ENCODE data around the gene NLGN1.

DNA sequence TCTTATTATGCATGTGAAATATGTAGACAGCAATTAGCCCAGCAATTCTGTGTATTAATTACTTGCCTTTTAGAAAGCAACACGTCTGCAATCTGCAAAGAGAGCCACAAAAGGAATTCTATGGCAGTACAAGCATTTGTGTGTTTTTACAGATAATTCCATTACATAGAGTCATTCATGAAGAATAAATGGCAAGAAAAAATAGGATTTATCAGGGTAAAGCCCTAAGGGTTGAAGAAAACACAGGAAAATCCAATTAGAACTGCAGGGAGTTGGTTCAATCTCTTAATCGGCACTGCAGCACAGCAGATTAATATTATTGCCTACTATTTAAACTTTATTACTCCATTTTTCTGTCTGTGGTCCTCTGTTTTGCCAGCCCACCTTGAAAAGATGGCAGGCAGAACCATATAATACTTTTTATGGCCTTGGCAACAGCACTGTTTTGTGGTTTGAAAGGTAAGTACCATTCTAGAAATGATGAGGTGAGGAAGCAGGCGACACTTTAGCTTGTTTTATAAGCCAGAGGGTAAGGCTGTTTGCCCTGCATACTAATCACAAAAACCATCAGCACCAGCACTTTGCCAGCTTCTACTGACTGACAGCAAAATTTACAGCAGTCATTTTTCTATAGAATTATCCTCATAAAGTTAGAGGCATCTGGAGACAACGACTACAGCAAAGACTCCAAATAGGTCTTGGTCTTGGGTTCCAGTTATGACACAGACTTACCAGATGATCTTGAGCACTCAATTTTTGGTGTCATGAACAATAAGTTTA lies 823.4 kb downstream of the NLGN1 start:
- TF ChIP-seq SIN3A (IDR thresholded peaks at IDR 0.05; ENCODE audit: borderline replicate concordance, insufficient read depth, low read depth, low read length) (no peak), POLR2AphosphoS5 (IDR thresholded peaks at IDR 0.05; ENCODE audit: low read depth, low read length) (no peak), TCF7L2 (IDR thresholded peaks at IDR 0.05; ENCODE audit: low read depth, low read length) (no peak)
- TF ChIP-seq, protein P1, sequence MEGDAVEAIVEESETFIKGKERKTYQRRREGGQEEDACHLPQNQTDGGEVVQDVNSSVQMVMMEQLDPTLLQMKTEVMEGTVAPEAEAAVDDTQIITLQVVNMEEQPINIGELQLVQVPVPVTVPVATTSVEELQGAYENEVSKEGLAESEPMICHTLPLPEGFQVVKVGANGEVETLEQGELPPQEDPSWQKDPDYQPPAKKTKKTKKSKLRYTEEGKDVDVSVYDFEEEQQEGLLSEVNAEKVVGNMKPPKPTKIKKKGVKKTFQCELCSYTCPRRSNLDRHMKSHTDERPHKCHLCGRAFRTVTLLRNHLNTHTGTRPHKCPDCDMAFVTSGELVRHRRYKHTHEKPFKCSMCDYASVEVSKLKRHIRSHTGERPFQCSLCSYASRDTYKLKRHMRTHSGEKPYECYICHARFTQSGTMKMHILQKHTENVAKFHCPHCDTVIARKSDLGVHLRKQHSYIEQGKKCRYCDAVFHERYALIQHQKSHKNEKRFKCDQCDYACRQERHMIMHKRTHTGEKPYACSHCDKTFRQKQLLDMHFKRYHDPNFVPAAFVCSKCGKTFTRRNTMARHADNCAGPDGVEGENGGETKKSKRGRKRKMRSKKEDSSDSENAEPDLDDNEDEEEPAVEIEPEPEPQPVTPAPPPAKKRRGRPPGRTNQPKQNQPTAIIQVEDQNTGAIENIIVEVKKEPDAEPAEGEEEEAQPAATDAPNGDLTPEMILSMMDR (IDR thresholded peaks at IDR 0.05): no peak
- TF ChIP-seq, protein P2, sequence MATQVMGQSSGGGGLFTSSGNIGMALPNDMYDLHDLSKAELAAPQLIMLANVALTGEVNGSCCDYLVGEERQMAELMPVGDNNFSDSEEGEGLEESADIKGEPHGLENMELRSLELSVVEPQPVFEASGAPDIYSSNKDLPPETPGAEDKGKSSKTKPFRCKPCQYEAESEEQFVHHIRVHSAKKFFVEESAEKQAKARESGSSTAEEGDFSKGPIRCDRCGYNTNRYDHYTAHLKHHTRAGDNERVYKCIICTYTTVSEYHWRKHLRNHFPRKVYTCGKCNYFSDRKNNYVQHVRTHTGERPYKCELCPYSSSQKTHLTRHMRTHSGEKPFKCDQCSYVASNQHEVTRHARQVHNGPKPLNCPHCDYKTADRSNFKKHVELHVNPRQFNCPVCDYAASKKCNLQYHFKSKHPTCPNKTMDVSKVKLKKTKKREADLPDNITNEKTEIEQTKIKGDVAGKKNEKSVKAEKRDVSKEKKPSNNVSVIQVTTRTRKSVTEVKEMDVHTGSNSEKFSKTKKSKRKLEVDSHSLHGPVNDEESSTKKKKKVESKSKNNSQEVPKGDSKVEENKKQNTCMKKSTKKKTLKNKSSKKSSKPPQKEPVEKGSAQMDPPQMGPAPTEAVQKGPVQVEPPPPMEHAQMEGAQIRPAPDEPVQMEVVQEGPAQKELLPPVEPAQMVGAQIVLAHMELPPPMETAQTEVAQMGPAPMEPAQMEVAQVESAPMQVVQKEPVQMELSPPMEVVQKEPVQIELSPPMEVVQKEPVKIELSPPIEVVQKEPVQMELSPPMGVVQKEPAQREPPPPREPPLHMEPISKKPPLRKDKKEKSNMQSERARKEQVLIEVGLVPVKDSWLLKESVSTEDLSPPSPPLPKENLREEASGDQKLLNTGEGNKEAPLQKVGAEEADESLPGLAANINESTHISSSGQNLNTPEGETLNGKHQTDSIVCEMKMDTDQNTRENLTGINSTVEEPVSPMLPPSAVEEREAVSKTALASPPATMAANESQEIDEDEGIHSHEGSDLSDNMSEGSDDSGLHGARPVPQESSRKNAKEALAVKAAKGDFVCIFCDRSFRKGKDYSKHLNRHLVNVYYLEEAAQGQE (IDR thresholded peaks at IDR 0.05; ENCODE audit: insufficient read depth in 1 of 2, low read depth in 2 of 2, low read length in 1 of 2): no peak

All from Panc1 (cell line).